Measurements from ENCODE around the gene ACBD4.

DNA sequence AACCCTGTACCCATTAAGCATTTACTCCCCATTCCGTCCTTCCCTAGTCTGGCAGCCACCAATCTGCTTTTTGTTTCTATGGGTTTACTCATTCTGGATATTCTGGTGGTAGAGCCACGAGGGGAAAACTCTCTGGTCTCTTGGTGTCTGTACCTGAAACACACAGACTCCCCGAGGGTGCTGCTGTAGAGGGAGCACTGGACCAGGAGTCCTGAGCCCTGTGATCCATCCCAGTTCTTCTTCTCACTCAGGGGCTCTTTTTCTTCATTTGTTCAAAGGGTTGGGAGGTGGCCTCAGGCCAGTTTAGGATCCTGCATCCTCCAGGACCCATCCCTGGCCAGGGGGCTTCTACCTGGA is 40.2 kb downstream of the ACBD4 start:
- no peak for TF ChIP-seq EZH2 (IDR thresholded peaks at IDR 0.05; ENCODE audit: insufficient read depth, poor library complexity, severe bottlenecking)
- TF ChIP-seq EZH2phosphoT487 (IDR thresholded peaks at IDR 0.05; ENCODE audit: insufficient read depth, low read depth) = no peak

Measured in GM23248 (cell line).